ENCODE results near the gene AGAP1. TPM values are rescaled to one million over a fixed set of nuclear protein-coding genes. Genes with fewer than 3 reads are reported as not detected.

Gene AGAP1
- total and polyA plus RNA-seq, 7 donors: 10.8 to 42.7 (median 18.6) TPM

DNA sequence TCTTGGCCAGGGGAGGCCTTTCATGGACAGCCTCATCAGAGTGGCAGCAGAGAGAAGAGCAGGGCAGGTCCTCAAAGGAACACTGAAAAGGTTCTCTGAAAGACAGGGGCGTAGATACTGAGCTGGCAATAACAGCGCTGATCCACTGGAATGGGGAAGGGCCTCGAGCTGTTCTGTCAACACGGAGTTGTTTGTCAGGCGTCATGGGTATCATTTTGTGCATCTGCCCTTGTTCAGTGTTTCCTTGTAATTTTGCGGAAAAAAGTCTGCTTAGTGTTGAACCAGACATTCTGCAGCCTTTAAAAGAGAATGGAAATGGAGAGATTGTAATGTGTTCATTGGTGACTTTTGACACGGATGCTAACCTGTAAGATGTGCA, 21.5 kb downstream of the AGAP1 start:
- H3K36me3 ChIP-seq: no peaks in the 10 kb centered on the region
- TF ChIP-seq POLR2A (IDR thresholded peaks at IDR 0.05): no peak
- no peak for TF ChIP-seq POLR2AphosphoS5 (IDR thresholded peaks at IDR 0.05)
- TF ChIP-seq, protein P1, sequence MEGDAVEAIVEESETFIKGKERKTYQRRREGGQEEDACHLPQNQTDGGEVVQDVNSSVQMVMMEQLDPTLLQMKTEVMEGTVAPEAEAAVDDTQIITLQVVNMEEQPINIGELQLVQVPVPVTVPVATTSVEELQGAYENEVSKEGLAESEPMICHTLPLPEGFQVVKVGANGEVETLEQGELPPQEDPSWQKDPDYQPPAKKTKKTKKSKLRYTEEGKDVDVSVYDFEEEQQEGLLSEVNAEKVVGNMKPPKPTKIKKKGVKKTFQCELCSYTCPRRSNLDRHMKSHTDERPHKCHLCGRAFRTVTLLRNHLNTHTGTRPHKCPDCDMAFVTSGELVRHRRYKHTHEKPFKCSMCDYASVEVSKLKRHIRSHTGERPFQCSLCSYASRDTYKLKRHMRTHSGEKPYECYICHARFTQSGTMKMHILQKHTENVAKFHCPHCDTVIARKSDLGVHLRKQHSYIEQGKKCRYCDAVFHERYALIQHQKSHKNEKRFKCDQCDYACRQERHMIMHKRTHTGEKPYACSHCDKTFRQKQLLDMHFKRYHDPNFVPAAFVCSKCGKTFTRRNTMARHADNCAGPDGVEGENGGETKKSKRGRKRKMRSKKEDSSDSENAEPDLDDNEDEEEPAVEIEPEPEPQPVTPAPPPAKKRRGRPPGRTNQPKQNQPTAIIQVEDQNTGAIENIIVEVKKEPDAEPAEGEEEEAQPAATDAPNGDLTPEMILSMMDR (IDR thresholded peaks at IDR 0.05): no peak
- TF ChIP-seq EP300 (IDR thresholded peaks at IDR 0.05): no peak
- intact Hi-C loops (cut with DNase I): no loop called here
- H3K9me3 ChIP-seq: no peaks in the 10 kb centered on the region
- 81 to 91% methylated on average over 7 of the region's 7 CpGs for WGBS, 2 donors
- no peaks in the 10 kb centered on the region for H3K27me3 ChIP-seq
- no peak for DNase-seq
- no peak overlapping the region for H3K27ac ChIP-seq
- H3K4me3 ChIP-seq: no peak overlapping the region
- H3K4me1 ChIP-seq: peaks cover 0 to 12% (median 8%) of the 10 kb centered on the region in 4 donors

DNA sequence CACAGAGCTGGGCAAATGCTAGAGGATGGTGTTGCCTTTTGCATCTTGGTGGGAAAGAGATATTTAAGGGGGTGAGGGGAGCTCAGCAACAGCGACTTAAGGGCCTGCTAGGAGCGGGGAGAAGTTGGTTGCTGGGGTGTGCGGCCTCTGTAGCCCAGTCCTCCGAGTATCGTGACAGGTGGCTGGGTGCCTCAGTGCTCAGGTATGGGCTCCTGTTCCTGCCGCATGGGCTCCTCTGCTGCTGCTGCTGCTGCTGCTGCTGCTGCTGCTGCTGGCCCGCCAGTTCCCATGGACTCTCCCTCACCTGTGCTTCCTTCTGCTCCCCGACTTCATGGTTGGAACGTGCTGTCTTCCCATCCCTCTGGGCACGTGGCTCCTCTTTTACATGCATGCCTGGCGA, 22.0 kb downstream of the AGAP1 start:
- Histone ChIP-seq H3K4me3 (no peak overlapping the region), H3K36me3 (no peaks in the 10 kb centered on the region), H3K4me1 (peaks cover 0 to 9% (median 8%) of the 10 kb centered on the region in 4 donors), H3K27me3 (no peaks in the 10 kb centered on the region), H3K27ac (no peak overlapping the region), H3K9me3 (no peaks in the 10 kb centered on the region)
- intact Hi-C loops (cut with DNase I): no loop called here
- no peak for DNase-seq
- WGBS, 2 donors: 95 to 96% methylated on average over 11 of the region's 11 CpGs
- no peak for TF ChIP-seq POLR2A (IDR thresholded peaks at IDR 0.05)
- no peak for TF ChIP-seq EP300 (IDR thresholded peaks at IDR 0.05)
- no peak for TF ChIP-seq POLR2AphosphoS5 (IDR thresholded peaks at IDR 0.05)
- TF ChIP-seq, protein P1 (IDR thresholded peaks at IDR 0.05): no peak

DNA sequence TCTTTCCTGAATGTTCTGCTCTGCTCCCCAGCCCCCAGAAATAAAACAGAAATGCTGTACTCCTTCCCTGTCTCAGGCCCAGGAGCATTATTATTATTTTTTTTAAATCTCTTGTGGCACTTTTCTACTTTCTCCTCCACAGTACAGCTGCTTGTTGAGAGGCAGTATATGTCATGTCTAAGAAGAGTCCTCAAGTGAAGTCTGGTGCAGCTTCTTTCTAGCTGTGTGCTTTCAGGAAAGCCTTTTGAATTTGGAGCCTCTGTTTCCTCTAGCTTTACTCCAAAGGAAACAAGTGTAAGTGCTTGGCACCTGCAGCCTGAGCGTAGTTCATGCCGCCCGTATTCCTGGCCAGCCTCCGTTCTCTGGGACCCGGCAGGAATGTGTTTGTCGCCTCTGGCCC, 22.4 kb downstream of the AGAP1 start:
- Histone ChIP-seq H3K9me3 (no peaks in the 10 kb centered on the region), H3K4me1 (peaks cover 0 to 8% (median 4%) of the 10 kb centered on the region in 4 donors), H3K4me3 (no peak overlapping the region), H3K36me3 (no peaks in the 10 kb centered on the region), H3K27me3 (no peaks in the 10 kb centered on the region), H3K27ac (no peak overlapping the region)
- TF ChIP-seq EP300 (IDR thresholded peaks at IDR 0.05) (no peak), POLR2A (IDR thresholded peaks at IDR 0.05) (no peak), POLR2AphosphoS5 (IDR thresholded peaks at IDR 0.05) (no peak)
- TF ChIP-seq, protein P1 (IDR thresholded peaks at IDR 0.05): no peak
- no peak for DNase-seq
- 96 to 97% methylated on average over 6 of the region's 6 CpGs for WGBS, 2 donors
- intact Hi-C loops (cut with DNase I): no loop called here

DNA sequence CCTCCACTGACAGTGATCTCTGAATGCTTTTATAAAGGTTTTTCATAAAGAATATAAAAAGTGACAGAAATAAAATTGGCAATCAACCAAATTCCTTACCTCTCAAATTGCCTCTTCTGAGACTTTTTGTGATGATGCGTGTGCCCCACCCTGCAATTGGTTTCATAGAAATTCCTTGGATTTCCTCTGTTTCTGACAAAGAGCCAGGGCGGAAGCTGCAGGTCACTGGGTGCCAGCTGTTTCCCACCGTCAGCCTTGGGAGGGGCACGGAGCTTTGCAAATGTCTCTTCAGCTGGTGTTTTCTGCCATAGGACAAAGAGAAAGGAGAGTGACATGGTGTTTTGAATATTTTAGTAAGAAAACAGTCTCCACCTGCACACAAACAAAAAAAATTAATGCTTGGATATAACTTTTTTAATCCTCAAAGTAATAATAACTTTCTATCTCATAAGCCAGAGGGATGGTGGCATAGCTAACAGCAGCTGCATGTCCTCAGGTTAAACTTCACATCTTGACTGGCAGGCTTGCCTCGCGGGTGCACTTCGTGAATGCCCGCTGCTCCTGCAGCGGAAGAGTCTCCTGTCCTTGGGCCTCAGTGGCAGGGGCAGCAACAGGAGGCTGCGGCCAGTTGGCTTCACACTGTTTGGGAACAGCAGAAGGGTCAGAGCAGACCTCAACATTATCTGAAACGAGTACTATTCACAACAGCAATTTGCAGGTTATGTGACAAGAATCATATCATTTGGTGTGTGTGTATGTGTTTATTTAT, 24.7 kb downstream of the AGAP1 start:
- Histone ChIP-seq H3K27me3 (no peaks in the 10 kb centered on the region), H3K4me1 (peaks cover 0 to 4% (median 2%) of the 10 kb centered on the region in 4 donors), H3K36me3 (no peaks in the 10 kb centered on the region), H3K4me3 (no peak overlapping the region), H3K9me3 (no peaks in the 10 kb centered on the region), H3K27ac (no peak overlapping the region)
- intact Hi-C loops (cut with DNase I): no loop called here
- 28 to 64% methylated on average over 11 of the region's 11 CpGs for WGBS, 2 donors
- no peak for TF ChIP-seq POLR2A (IDR thresholded peaks at IDR 0.05)
- TF ChIP-seq POLR2AphosphoS5 (IDR thresholded peaks at IDR 0.05): no peak
- TF ChIP-seq, protein P1 (IDR thresholded peaks at IDR 0.05): no peak
- TF ChIP-seq EP300 (IDR thresholded peaks at IDR 0.05): no peak
- no peak for DNase-seq

Measured in sigmoid colon (tissue), 7 donors.